DND-41 (cell line): ENCODE measurements around the gene POLR2J.
"Not testable (repeated sequence)": the region's sequence is repeated elsewhere in the genome, so short reads cannot be mapped to it uniquely, and the experiment has no call there.

Experiments
- ATAC-seq: fragments of 200-7000 bp; cut with Tn5 transposase; 3 replicates; pipeline ENCODE4 v1.9.1; 2021; ENCODE audit warnings: low read depth; ENCODE audit not compliant: insufficient read depth
- DNase-seq: peaks from one replicate; pipeline ENCODE4 v3.0.0-alpha.2; 2020
- H2AFZ ChIP-seq: 2 replicates; pipeline ENCODE4 v1.6.0; 2012; ENCODE audit warnings: low read depth, low read length
- H3K27ac ChIP-seq: 2 replicates; pipeline ENCODE4 v1.5.1; 2012; ENCODE audit warnings: low read length, inconsistent platforms
- H3K27me3 ChIP-seq: fragments of 200-600 bp; sonication (generic); 2 replicates; pipeline ENCODE4 v1.6.0; 2012; ENCODE audit warnings: low read length, mild to moderate bottlenecking, inconsistent platforms; ENCODE audit not compliant: insufficient read depth, poor library complexity
- H3K36me3 ChIP-seq: 2 replicates; pipeline ENCODE4 v1.5.1; 2012; ENCODE audit warnings: low read length, inconsistent platforms; ENCODE audit not compliant: insufficient read depth
- H3K4me1 ChIP-seq: 2 replicates; pipeline ENCODE4 v1.5.1; 2012; ENCODE audit warnings: mild to moderate bottlenecking, low read length; ENCODE audit not compliant: insufficient read depth
- H3K4me2 ChIP-seq: 2 replicates; pipeline ENCODE4 v1.6.0; 2012; ENCODE audit warnings: mild to moderate bottlenecking, moderate library complexity, low read length, inconsistent platforms; ENCODE audit not compliant: insufficient read depth
- H3K4me3 ChIP-seq, 2 experiments: fragments of 200-600 bp in 1 of 2; shearing (Covaris generic) in 1 of 2; 2 replicates each; pipeline ENCODE4 v1.5.1; 2012 to 2016; ENCODE audit warnings: inconsistent platforms in 2 of 2, low read length in 2 of 2, mild to moderate bottlenecking in 2 of 2, low read depth in 1 of 2, moderate library complexity in 1 of 2
- H3K79me2 ChIP-seq: 2 replicates; pipeline ENCODE4 v1.6.0; 2012; ENCODE audit warnings: low read length, inconsistent platforms; ENCODE audit not compliant: insufficient read depth
- H3K9ac ChIP-seq: 2 replicates; pipeline ENCODE4 v1.6.0; 2012; ENCODE audit warnings: low read depth, mild to moderate bottlenecking, inconsistent platforms, low read length, moderate library complexity
- H3K9me3 ChIP-seq: 2 replicates; pipeline ENCODE4 v1.5.1; 2012; ENCODE audit warnings: low read length, moderate library complexity, mild to moderate bottlenecking, inconsistent platforms; ENCODE audit not compliant: insufficient read depth, severe bottlenecking
- H4K20me1 ChIP-seq: 2 replicates; pipeline ENCODE4 v1.6.0; 2012; ENCODE audit warnings: low read length; ENCODE audit not compliant: insufficient read depth

POLR2J gene

DNA sequence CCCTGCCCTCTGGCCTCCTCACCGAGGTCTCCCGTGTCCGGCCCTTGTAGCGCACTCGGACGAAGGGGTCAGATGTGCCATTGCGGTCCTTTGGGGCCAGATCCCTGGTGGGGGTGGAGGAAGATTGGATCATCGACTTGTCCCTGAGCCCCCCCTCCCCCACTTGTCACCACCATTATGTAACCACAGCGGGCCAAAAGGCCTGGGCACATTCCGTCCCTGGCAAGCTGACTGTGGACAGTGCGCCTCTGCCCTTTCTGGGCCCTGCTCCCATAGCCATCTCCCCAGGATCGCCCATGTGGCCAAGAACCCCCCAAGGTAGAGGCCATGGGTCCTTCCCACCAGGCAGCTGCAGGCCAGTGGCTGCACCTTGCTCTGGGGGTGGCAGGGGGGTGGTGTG lies 24.4 kb upstream of the POLR2J start:
- not testable (repeated sequence) for H3K27me3 ChIP-seq, H2AFZ ChIP-seq, DNase-seq, H3K9ac ChIP-seq, H3K9me3 ChIP-seq, H3K4me2 ChIP-seq, H3K4me3 ChIP-seq, H3K4me1 ChIP-seq, H3K79me2 ChIP-seq, H3K36me3 ChIP-seq, ATAC-seq, H3K27ac ChIP-seq, H4K20me1 ChIP-seq

DNA sequence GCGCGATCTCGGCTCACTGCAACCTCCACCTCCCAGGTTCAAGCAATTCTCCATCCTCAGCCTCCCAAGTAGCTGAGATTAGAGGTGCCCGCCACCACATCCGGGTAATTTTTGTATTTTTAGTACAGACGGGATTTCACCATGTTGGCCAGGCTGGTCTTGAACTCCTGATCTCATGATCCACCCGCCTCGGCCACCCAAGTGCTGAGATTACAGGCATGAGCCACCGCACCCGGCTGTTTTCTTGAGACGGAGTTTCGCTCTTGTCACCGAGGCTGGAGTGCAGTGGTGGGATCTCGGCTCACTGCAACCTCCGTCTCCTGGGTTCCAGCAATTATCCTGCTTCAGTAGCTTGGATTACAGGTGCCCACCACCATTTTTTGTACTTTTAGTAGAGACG lies 19.6 kb upstream of the POLR2J start:
- not testable (repeated sequence) for DNase-seq, H3K4me1 ChIP-seq

DNA sequence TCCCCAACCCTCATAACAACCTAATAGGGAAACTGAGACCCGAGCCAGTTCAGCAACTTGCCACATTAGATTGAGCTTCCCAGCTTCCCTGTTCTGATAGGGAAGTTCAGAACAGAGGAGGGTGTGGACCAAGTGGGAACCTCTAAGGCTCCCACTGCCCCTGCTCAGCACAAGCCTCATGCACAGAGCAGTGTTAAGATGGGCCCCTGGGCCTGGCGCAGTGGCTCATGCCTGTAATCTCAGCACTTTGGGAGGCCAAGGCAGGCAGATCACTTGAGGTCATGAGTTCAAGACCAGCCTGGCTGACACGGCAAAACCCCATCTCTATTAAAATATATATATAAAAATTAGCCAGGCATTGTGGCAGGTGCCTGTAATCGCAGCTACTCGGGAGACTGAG lies 18.6 kb upstream of the POLR2J start:
- not testable (repeated sequence) for H3K9ac ChIP-seq, H3K9me3 ChIP-seq, H3K79me2 ChIP-seq, H3K27ac ChIP-seq, H3K4me1 ChIP-seq, H3K27me3 ChIP-seq, ATAC-seq, H3K36me3 ChIP-seq, H3K4me3 ChIP-seq, DNase-seq, H2AFZ ChIP-seq, H4K20me1 ChIP-seq, H3K4me2 ChIP-seq

More for the DNA sequence above, 19.6 kb upstream of the POLR2J start:
- not testable (repeated sequence) for H3K79me2 ChIP-seq, H2AFZ ChIP-seq, H4K20me1 ChIP-seq, H3K36me3 ChIP-seq, H3K9ac ChIP-seq, H3K4me2 ChIP-seq, ATAC-seq, H3K27me3 ChIP-seq, H3K9me3 ChIP-seq, H3K4me3 ChIP-seq, H3K27ac ChIP-seq

DNA sequence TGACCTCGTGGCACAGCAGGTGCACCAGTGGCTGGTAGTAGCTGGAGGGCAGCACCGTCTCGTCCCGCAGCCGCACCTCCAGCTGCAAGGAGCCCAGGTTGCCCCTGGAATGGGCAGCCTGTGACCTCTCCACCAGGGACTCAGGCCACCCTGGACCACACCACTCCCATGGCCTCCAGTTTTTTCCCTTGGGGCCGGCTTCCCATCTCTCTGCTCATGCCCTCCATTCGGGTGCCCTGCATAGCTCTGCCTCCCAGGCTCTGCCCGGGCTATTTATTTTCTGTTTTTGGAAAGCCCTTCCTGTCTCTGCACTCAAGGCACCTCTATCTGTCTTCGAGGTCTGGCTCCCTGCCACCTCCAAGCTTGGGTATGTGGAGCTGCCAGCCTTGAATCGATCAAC lies 18.1 kb upstream of the POLR2J start:
- not testable (repeated sequence) for H3K4me3 ChIP-seq, ATAC-seq, DNase-seq, H3K27me3 ChIP-seq, H3K27ac ChIP-seq, H3K9me3 ChIP-seq, H2AFZ ChIP-seq, H4K20me1 ChIP-seq, H3K9ac ChIP-seq, H3K4me1 ChIP-seq, H3K4me2 ChIP-seq, H3K36me3 ChIP-seq, H3K79me2 ChIP-seq

DNA sequence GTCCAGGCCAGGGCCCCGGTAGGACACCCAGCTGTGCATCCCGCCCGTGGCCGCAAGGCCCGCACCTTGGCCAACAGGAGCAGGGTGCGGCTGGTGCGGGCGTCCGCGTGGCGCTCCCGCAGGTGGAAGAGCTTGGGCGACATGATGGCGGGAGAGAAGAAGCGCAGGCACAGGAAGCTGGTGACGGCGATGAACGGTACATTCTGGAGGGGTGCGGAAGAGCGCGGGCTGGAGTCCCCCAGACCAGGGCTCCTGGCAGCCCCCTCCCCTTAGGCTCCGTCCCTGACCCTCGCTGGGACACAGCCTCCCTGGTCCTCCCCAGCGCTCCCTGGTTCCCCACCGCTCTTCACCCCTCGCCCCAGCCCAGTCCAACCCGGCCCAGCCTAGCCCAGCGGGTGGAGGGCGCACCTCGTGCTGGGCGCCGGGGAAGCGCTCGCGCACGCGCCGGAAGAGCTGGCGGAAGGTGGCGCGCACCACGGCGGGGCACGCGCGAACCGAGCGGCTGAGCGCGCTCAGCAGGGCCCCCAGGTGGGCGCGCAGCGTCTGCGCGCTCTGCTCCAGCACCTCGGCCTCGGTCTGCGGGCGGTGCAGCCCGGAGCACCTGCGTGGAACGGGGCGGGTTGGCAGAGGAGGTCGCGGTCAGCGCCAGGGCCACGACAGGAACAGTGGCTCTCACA lies 15.9 kb upstream of the POLR2J start:
- ATAC-seq, result peak; percentile 81
- not testable (repeated sequence) for H3K9ac ChIP-seq

DNA sequence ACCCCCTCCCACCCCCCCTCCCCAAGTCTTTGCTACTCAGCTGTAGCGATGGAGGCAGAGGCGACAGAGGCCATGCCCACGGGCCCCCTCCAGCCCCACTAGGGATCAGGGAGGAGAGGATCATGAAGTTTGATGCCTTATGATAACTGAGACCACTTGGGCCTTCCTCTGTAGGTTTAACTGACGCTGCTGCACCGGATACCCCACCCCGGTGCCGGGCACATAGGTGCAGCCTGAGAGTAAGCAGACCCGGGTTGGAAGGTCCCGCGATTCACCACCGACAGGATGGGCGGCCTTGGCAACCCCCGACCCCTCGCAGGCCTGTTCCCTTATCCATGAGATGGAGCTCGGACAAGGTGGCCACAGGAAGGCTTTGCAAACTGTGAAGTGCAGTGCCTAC lies 15.3 kb upstream of the POLR2J start:
- not testable (repeated sequence) for H3K4me3 ChIP-seq

More for the DNA sequence above, 15.9 kb upstream of the POLR2J start:
- not testable (repeated sequence) for H3K27me3 ChIP-seq, H3K4me1 ChIP-seq, DNase-seq, H3K27ac ChIP-seq, H2AFZ ChIP-seq, H4K20me1 ChIP-seq, H3K36me3 ChIP-seq, H3K4me3 ChIP-seq, H3K4me2 ChIP-seq, H3K9me3 ChIP-seq, H3K79me2 ChIP-seq

DNA sequence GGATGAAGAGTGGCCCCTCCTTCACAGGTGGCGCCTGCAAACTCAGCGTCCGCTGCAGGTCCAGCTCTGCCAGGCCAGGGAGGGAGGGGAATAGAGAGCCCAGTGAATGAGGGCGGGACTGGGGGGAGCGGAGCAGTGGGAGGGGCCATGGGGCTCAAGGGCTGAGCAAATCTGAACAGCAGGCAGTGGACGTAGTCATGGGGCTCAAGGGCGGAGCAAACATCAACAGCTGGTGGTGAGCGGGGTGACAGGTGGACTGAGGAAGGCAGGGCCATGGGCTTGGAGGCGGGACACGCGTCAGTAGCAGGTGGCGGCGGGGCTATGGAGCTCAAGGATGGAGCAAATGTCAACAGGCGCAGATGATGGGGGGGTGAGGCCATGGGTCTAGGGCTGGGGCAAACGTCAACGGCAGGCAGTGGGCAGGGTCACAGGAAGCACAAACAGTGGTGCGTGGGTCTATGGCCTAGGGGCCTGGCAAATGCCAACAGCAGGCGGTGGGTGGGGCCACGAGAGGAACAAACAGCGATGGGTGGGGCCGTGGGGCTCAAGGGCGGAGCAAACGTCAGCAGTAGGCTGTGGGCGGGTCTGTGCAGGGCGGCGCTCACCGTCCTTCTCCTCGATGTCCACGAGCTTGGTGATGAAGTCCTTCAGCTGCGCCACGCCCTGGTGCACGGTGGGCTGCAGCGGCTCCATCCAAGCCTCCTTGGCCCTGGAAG lies 14.7 kb upstream of the POLR2J start:
- not testable (repeated sequence) for H3K79me2 ChIP-seq, H3K4me3 ChIP-seq, H3K9me3 ChIP-seq, H3K27ac ChIP-seq, H3K4me1 ChIP-seq, H3K4me2 ChIP-seq, ATAC-seq, DNase-seq, H4K20me1 ChIP-seq, H3K36me3 ChIP-seq, H3K9ac ChIP-seq, H3K27me3 ChIP-seq, H2AFZ ChIP-seq

More for the DNA sequence above, 15.3 kb upstream of the POLR2J start:
- not testable (repeated sequence) for ATAC-seq, H3K79me2 ChIP-seq, H3K4me2 ChIP-seq, H2AFZ ChIP-seq, H3K9me3 ChIP-seq, H3K27me3 ChIP-seq, H3K36me3 ChIP-seq, H3K4me1 ChIP-seq, DNase-seq, H4K20me1 ChIP-seq, H3K9ac ChIP-seq, H3K27ac ChIP-seq

DNA sequence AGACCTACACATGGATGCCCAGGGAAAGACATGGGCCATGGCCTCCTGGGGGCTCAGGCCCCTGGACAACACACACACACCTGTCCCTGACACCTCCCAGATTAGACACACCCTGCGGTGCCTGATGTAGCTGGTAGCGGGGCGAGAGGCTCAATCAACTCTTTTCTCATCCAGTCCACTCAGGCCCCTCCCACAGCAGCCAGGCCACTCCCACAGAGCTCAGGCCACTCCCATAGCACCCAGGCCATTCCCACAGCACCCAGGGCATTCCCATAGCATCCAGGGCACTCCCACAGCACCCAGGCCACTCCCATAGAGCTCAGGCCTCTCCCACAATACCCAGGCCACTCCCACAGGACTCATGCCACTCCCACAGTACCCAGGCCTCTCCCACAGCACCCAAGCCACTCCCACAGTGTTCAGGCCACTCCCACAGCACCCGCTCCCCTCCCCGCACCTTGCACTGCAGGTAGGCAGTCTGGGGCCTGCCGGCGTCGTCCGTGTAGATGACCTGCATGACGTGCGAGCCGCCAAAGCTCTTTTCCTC lies 11.9 kb upstream of the POLR2J start:
- not testable (repeated sequence) for H3K4me1 ChIP-seq, H2AFZ ChIP-seq, H3K9me3 ChIP-seq, H3K4me3 ChIP-seq, H3K36me3 ChIP-seq, H4K20me1 ChIP-seq, H3K4me2 ChIP-seq, H3K27me3 ChIP-seq, H3K27ac ChIP-seq, H3K79me2 ChIP-seq, H3K9ac ChIP-seq
- ATAC-seq (peak; percentile 77), DNase-seq (peak; percentile 55)
